Astrocyte (in vitro differentiated cells and primary cell): ENCODE data around the gene RAB31. TPM values are rescaled to one million over a fixed set of nuclear protein-coding genes. Genes with fewer than 3 reads are reported as not detected.
A peak's percentile ranks its signal among the peaks of the same experiment; 100 is the strongest.

Experiments used
- DNase-seq: peaks from one replicate; pipeline ENCODE4 v3.0.0-alpha.2; 2010; ENCODE audit warnings: low read depth
- FAIRE-seq: peaks from 2 replicates; lab custom pipeline; 2011; peaks lifted over from hg19 to GRCh38; lab: Jason Lieb, UNC
- H2AFZ ChIP-seq: 2 replicates; pipeline ENCODE4 v1.6.0; 2012; ENCODE audit warnings: low read depth, low read length, inconsistent platforms
- H3K27ac ChIP-seq: 2 replicates; pipeline ENCODE4 v1.5.1; 2011; ENCODE audit warnings: low read depth, low read length, inconsistent platforms
- H3K27me3 ChIP-seq: 2 replicates; pipeline ENCODE4 v1.6.0; 2011; ENCODE audit warnings: low read length, inconsistent platforms; ENCODE audit not compliant: insufficient read depth
- H3K36me3 ChIP-seq: 2 replicates; pipeline ENCODE4 v1.5.1; 2011; ENCODE audit warnings: low read length, inconsistent platforms; ENCODE audit not compliant: insufficient read depth
- H3K4me1 ChIP-seq: 2 replicates; pipeline ENCODE4 v1.5.1; 2011; ENCODE audit warnings: low read length, inconsistent platforms; ENCODE audit not compliant: insufficient read depth
- H3K4me2 ChIP-seq: 2 replicates; pipeline ENCODE4 v1.6.0; 2012; ENCODE audit warnings: low read length, inconsistent platforms
- H3K4me3 ChIP-seq: 2 replicates; pipeline ENCODE4 v1.5.1; 2011; ENCODE audit warnings: low read depth, mild to moderate bottlenecking, low read length, inconsistent platforms; ENCODE audit not compliant: insufficient read depth
- H3K79me2 ChIP-seq: 2 replicates; pipeline ENCODE4 v1.6.0; 2012; ENCODE audit warnings: mild to moderate bottlenecking, low read length, inconsistent platforms; ENCODE audit not compliant: insufficient read depth
- H3K9ac ChIP-seq: 2 replicates; pipeline ENCODE4 v1.6.0; 2012; ENCODE audit warnings: mild to moderate bottlenecking, low read length, inconsistent platforms
- H3K9me3 ChIP-seq: 2 replicates; pipeline ENCODE4 v1.5.1; 2012; ENCODE audit warnings: low read depth, mild to moderate bottlenecking, low read length, inconsistent platforms; ENCODE audit not compliant: insufficient read depth
- H4K20me1 ChIP-seq: 2 replicates; pipeline ENCODE4 v1.6.0; 2012; ENCODE audit warnings: low read length, inconsistent platforms; ENCODE audit not compliant: insufficient read depth
- H3K27ac Mint-ChIP-seq: one replicate; pipeline ENCODE4 v1.8.0; 2021; ENCODE audit warnings: mild to moderate bottlenecking, mixed read lengths; ENCODE audit not compliant: unreplicated experiment
- H3K27me3 Mint-ChIP-seq: one replicate; pipeline ENCODE4 v1.8.0; 2021; ENCODE audit warnings: low read depth, mixed read lengths; ENCODE audit not compliant: unreplicated experiment
- H3K36me3 Mint-ChIP-seq: one replicate; pipeline ENCODE4 v1.8.0; 2021; ENCODE audit warnings: low read depth, mixed read lengths; ENCODE audit not compliant: unreplicated experiment
- H3K4me1 Mint-ChIP-seq: one replicate; pipeline ENCODE4 v1.8.0; 2021; ENCODE audit warnings: low read depth, mixed read lengths; ENCODE audit not compliant: unreplicated experiment
- H3K4me3 Mint-ChIP-seq: one replicate; pipeline ENCODE4 v1.8.0; 2021; ENCODE audit warnings: mild to moderate bottlenecking, moderate library complexity, mixed read lengths; ENCODE audit not compliant: unreplicated experiment
- H3K9me3 Mint-ChIP-seq: one replicate; pipeline ENCODE4 v1.8.0; 2021; ENCODE audit warnings: mild to moderate bottlenecking, mixed read lengths; ENCODE audit not compliant: unreplicated experiment
- EZH2 ChIP-seq: IDR thresholded peaks from 2 replicates; pipeline ENCODE4 v1.6.1; 2012; ENCODE audit warnings: mild to moderate bottlenecking, low read length, inconsistent platforms; ENCODE audit not compliant: insufficient read depth
- total RNA-seq: library from RNA; stranded (reverse); gene quantifications from 2 replicates; pipeline ENCODE4 v1.2.1, GENCODE V29; 2021
- TF ChIP-seq, protein P1 (sequence below): IDR thresholded peaks from 2 replicates; pipeline ENCODE4 v1.5.1; 2011; ENCODE audit warnings: low read depth, mild to moderate bottlenecking, inconsistent platforms, low read length, moderate library complexity; ENCODE audit not compliant: insufficient read depth

RAB31 gene
- total RNA-seq, 1 donor from 2014 or later = 100 TPM

DNA sequence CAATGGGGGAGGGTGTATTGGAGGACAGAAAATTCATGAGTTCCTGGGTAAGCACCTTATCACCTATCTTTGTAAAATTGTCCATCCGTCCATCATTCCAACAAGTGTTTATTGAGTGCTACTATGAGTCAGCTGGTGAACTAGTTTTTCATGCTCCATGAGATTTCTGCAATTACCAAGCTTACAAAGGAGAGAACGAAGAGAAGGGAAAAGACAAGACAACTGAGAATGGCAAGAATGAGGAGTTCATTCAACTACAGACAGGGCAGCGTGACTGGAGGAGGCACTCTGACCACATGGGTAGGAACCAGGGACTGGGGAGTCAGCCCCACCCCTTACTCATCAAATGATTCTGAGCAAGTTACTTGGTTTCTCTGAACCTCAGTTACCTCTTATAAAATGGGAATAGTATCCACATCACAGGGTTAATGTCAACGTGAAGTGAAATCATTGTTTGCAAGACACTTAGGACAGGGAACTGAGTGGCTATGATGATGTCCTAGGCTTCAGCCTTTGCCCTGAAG, 159.0 kb downstream of the RAB31 start:
- DNase-seq (peak; percentile 29), FAIRE-seq (no peak)
- Mint-ChIP-seq H3K27ac (no peak overlapping the region), H3K4me1 (peaks cover 26% of the 10 kb centered on the region), H3K27me3 (no peaks in the 10 kb centered on the region), H3K4me3 (no peak overlapping the region), H3K36me3 (peaks cover 17% of the 10 kb centered on the region), H3K9me3 (peaks cover 13% of the 10 kb centered on the region)
- H3K4me3 ChIP-seq = no peak overlapping the region
- H3K27me3 ChIP-seq = no peaks in the 10 kb centered on the region
- H3K4me1 ChIP-seq = peaks cover 24% of the 10 kb centered on the region
- H4K20me1 ChIP-seq = no peaks in the 10 kb centered on the region
- H3K9ac ChIP-seq = no peak overlapping the region
- no peaks in the 10 kb centered on the region for H3K79me2 ChIP-seq
- no peak overlapping the region for H3K4me2 ChIP-seq
- no peak overlapping the region for H3K27ac ChIP-seq
- H3K36me3 ChIP-seq = peaks cover 2% of the 10 kb centered on the region
- H3K9me3 ChIP-seq = peaks cover 12% of the 10 kb centered on the region
- H2AFZ ChIP-seq = no peak overlapping the region
- TF ChIP-seq, protein P1, sequence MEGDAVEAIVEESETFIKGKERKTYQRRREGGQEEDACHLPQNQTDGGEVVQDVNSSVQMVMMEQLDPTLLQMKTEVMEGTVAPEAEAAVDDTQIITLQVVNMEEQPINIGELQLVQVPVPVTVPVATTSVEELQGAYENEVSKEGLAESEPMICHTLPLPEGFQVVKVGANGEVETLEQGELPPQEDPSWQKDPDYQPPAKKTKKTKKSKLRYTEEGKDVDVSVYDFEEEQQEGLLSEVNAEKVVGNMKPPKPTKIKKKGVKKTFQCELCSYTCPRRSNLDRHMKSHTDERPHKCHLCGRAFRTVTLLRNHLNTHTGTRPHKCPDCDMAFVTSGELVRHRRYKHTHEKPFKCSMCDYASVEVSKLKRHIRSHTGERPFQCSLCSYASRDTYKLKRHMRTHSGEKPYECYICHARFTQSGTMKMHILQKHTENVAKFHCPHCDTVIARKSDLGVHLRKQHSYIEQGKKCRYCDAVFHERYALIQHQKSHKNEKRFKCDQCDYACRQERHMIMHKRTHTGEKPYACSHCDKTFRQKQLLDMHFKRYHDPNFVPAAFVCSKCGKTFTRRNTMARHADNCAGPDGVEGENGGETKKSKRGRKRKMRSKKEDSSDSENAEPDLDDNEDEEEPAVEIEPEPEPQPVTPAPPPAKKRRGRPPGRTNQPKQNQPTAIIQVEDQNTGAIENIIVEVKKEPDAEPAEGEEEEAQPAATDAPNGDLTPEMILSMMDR = no peak
- no peak for TF ChIP-seq EZH2

DNA sequence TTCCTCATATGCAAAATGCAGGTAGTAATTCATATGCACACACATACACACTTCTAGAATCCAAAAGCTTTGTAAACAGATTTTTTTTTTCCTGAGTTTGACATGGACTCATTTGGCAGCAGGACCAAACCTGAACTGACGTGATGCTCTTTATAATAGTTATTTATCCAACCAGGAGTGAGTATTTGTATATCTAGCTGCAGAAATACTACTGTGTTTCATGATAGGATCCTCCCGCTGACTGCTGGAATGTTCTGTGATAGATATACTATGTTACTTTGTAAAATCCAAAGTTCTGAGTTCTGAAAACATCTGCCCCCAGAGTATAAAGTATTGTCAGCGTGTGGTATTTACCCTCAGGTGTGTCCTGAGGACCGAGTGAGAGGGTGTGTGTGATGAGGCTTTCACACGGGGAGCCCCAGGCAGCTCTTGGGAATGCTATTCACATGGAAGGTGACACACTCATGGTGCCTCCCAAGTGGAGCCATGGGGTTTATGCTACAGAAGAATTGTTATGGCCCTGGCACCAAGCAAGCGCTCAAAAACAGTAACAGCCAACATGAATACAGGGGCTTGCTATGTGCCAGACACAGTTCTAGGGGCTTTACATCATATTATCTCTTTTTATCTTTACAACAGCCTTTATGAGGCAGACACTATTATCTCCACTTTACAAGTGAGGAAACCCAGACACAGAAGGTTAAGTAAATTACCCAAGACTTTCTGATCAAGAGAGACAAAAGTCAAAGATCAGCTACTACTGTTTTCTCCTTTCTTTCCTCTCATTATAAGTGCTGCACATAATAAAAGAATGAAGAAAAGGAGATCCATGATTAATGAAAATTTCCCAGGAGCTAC, 161.0 kb downstream of the RAB31 start:
- Histone ChIP-seq H3K36me3 (no peaks in the 10 kb centered on the region), H4K20me1 (no peaks in the 10 kb centered on the region), H3K27me3 (no peaks in the 10 kb centered on the region), H3K4me1 (peaks cover 24% of the 10 kb centered on the region), H3K9me3 (peaks cover 12% of the 10 kb centered on the region), H3K4me3 (no peak overlapping the region), H3K79me2 (no peaks in the 10 kb centered on the region), H3K27ac (peak overlapping the region; percentile 32), H3K9ac (no peak overlapping the region), H2AFZ (no peak overlapping the region), H3K4me2 (peak overlapping the region; percentile 14)
- DNase-seq (no peak), FAIRE-seq (no peak)
- H3K4me1 Mint-ChIP-seq = peaks cover 26% of the 10 kb centered on the region
- no peaks in the 10 kb centered on the region for H3K27me3 Mint-ChIP-seq
- H3K36me3 Mint-ChIP-seq = peaks cover 12% of the 10 kb centered on the region
- H3K4me3 Mint-ChIP-seq = peak overlapping the region; percentile 34
- peaks cover 13% of the 10 kb centered on the region for H3K9me3 Mint-ChIP-seq
- no peak for TF ChIP-seq EZH2
- TF ChIP-seq, protein P1 = no peak
- peak overlapping the region; percentile 54 for H3K27ac Mint-ChIP-seq
